Loucy (cell line): Measurements from ENCODE around the gene RB1.

ENCODE experiments used
- CTCF ChIP-seq: fragments of 200-600 bp; sonication (generic); conservative IDR thresholded peaks from 2 replicates; pipeline ENCODE4 v1.5.1; 2014; ENCODE audit warnings: mild to moderate bottlenecking, antibody characterized with exemption, low read length
- EZH2phosphoT487 ChIP-seq: fragments of 200-600 bp; IDR thresholded peaks from 2 replicates; pipeline ENCODE4 v1.6.1; 2018; ENCODE audit warnings: antibody characterized with exemption, mild to moderate bottlenecking, moderate library complexity, borderline replicate concordance

GRCh38 chr13:48411147-48411794, 107.7 kb downstream of the RB1 start:
- TF ChIP-seq CTCF, result no peak
- no peak for TF ChIP-seq EZH2phosphoT487
